T-helper 1 cell treated with Interleukin-12 subunit alpha and Interleukin-12 subunit beta and Interleukin-4 antibody, amounts not matched to agents 30 ng/mL and 1 ng/mL, for 36 hours (primary cell): ENCODE data around the gene KRTAP19-1. TPM values are rescaled to one million over a fixed set of nuclear protein-coding genes. Genes with fewer than 3 reads are reported as not detected.

ENCODE experiments used
- intact Hi-C: fragments of 100-400 bp; cut with micrococcal nuclease; formaldehyde crosslinking; loops from one replicate; pipeline ENCODE4 v1.15.1; 2024
- total RNA-seq: library from RNA; stranded (reverse); gene quantifications from 2 replicates; pipeline ENCODE4 v1.2.3, GENCODE V29; 2022

Gene KRTAP19-1
- total RNA-seq, 1 donor from 2014 or later: not detected

GRCh38 chr21:30430170-30430655 is 50.0 kb downstream of the KRTAP19-1 start, which contains the start of gene KRTAP13-4:
Gene KRTAP13-4, plus strand, starts transcription at chr21:30430220. Its CDS starts 56 bp downstream, at chr21:30430276.
- intact Hi-C loops: loop anchor here (10.0 kb wide), 1 partner anchor 655 kb away; no protein-coding TSS in a partner anchor

Other genes starting within 250 kb of the KRTAP19-1 start
- not detected in 2 replicates for gene KRTAP24-1, start 197.4 kb downstream of the KRTAP19-1 start, total RNA-seq
- gene KRTAP25-1, start 190.9 kb downstream of the KRTAP19-1 start, total RNA-seq: not detected in 2 replicates
- not detected in 2 replicates for gene KRTAP26-1, start 160.1 kb downstream of the KRTAP19-1 start, total RNA-seq
- not detected in 2 replicates for gene KRTAP27-1, start 142.7 kb downstream of the KRTAP19-1 start, total RNA-seq
- gene KRTAP23-1, start 131.8 kb downstream of the KRTAP19-1 start, total RNA-seq: not detected in 2 replicates
- not detected in 2 replicates for gene KRTAP13-2, start 108.1 kb downstream of the KRTAP19-1 start, total RNA-seq
- gene KRTAP13-1, start 84.3 kb downstream of the KRTAP19-1 start, total RNA-seq: not detected in 2 replicates
- not detected in 2 replicates for gene KRTAP13-3, start 54.4 kb downstream of the KRTAP19-1 start, total RNA-seq
- gene KRTAP13-4, start 50.1 kb downstream of the KRTAP19-1 start, total RNA-seq: not detected in 2 replicates
- not detected in 2 replicates for gene KRTAP15-1, start 40.1 kb downstream of the KRTAP19-1 start, total RNA-seq
- not detected in 2 replicates for gene KRTAP19-2, start 7.1 kb upstream of the KRTAP19-1 start, total RNA-seq
- gene KRTAP19-3, start 11.6 kb upstream of the KRTAP19-1 start, total RNA-seq: not detected in 2 replicates
- not detected in 2 replicates for gene KRTAP19-4, start 16.8 kb upstream of the KRTAP19-1 start, total RNA-seq
- not detected in 2 replicates for gene KRTAP19-5, start 21.8 kb upstream of the KRTAP19-1 start, total RNA-seq
- not detected in 2 replicates for gene KRTAP19-6, start 61.5 kb upstream of the KRTAP19-1 start, total RNA-seq
- not detected in 2 replicates for gene KRTAP19-7, start 80.9 kb upstream of the KRTAP19-1 start, total RNA-seq
- not detected in 2 replicates for gene KRTAP22-2, start 110.0 kb upstream of the KRTAP19-1 start, total RNA-seq
- not detected in 2 replicates for gene KRTAP6-3, start 112.1 kb upstream of the KRTAP19-1 start, total RNA-seq
- not detected in 2 replicates for gene KRTAP6-2, start 118.5 kb upstream of the KRTAP19-1 start, total RNA-seq
- gene KRTAP22-1, start 120.7 kb upstream of the KRTAP19-1 start, total RNA-seq: not detected in 2 replicates
- gene KRTAP6-1, start 133.6 kb upstream of the KRTAP19-1 start, total RNA-seq: not detected in 2 replicates
- not detected in 2 replicates for gene KRTAP20-1, start 136.1 kb upstream of the KRTAP19-1 start, total RNA-seq
- gene KRTAP20-4, start 140.3 kb upstream of the KRTAP19-1 start, total RNA-seq: not detected in 2 replicates
- not detected in 2 replicates for gene KRTAP20-2, start 154.8 kb upstream of the KRTAP19-1 start, total RNA-seq
- gene KRTAP20-3, start 162.5 kb upstream of the KRTAP19-1 start, total RNA-seq: not detected in 2 replicates
- gene KRTAP21-3, start 238.4 kb upstream of the KRTAP19-1 start, total RNA-seq: not detected in 2 replicates